Tibial artery (tissue), 4 donors: ENCODE results near the gene ID2.
A peak's percentile ranks its signal among the peaks of the same experiment; 100 is the strongest.

ENCODE experiments used
- DNase-seq, 2 donors: peaks; one replicate each; pipeline ENCODE4 v3.0.0-alpha.2; 2019
- H3K27ac ChIP-seq, 2 donors: fragments of 200-600 bp; sonication (generic) in 1 of 2; 1 replicate in 1 of 2; 2 replicates in 1 of 2; pipeline ENCODE4 v1.5.1; 2018 to 2019; ENCODE audit warnings: mild to moderate bottlenecking in 1 of 2
- H3K27me3 ChIP-seq, 2 donors: fragments of 200-600 bp; sonication (generic) in 1 of 2; one replicate each; pipeline versions ENCODE4 v1.5.1 to v1.6.0; 2016 to 2019
- H3K36me3 ChIP-seq, 3 donors: fragments of 200-600 bp; sonication (generic) in 2 of 3; one replicate each; pipeline ENCODE4 v1.5.1; 2016 to 2019; ENCODE audit warnings: mild to moderate bottlenecking in 2 of 3
- H3K4me1 ChIP-seq, 4 donors: fragments of 200-600 bp; sonication (generic) in 2 of 4; 1 replicate in 3 of 4; 2 replicates in 1 of 4; pipeline ENCODE4 v1.5.1; 2016 to 2019
- H3K4me3 ChIP-seq, 2 donors: fragments of 200-600 bp; sonication (generic) in 1 of 2; 1 replicate in 1 of 2; 2 replicates in 1 of 2; pipeline ENCODE4 v1.5.1; 2018 to 2019; ENCODE audit warnings: mild to moderate bottlenecking in 2 of 2
- H3K9me3 ChIP-seq, 3 donors: fragments of 200-600 bp; sonication (generic) in 1 of 3; one replicate each; pipeline ENCODE4 v1.5.1; 2016 to 2019
- intact Hi-C: fragments of 100-400 bp; cut with DNase I; formaldehyde crosslinking; loops from one replicate; pipeline ENCODE4 v1.15.0; 2023; ENCODE audit warnings: low total_unique reads
- TF ChIP-seq, protein P1 (sequence below), 2 experiments: fragments of 200-600 bp in 1 of 2; fragments of 450-650 bp in 1 of 2; IDR thresholded peaks; one replicate each; pipeline ENCODE4 v1.5.1; 2017 to 2019; ENCODE audit warnings: antibody characterized with exemption in 2 of 2, mild to moderate bottlenecking in 1 of 2, moderate library complexity in 1 of 2

ID2 gene

DNA sequence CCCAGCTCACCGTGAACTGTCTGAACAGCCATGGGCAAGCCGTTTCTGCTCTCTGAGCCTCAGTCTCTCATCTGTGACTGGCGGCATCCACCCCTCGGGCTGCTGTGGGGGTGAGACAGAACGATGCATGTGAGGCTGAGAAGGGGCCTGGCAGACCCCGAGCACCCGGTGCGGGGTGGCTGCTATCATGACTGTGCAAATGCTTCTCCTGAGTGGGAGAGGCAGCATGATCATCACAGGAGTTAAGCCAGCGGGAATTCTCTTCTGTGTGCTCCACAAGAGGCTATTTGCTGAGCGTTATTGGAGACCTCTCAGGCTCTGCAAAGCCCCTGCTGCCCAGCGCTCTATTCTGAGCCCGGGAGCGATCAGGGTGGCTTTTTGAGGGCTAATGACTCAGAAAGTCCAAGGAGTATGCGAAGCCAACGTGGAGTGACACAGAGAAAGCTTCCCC, 45.8 kb upstream of the ID2 start:
- H3K9me3 ChIP-seq, result no peaks in the 10 kb centered on the region
- H3K4me1 ChIP-seq, result peaks cover 0 to 7% (median 0%) of the 10 kb centered on the region in 4 donors
- intact Hi-C loops, result no loop called here
- no peak for DNase-seq
- H3K36me3 ChIP-seq, result no peaks in the 10 kb centered on the region
- H3K4me3 ChIP-seq, result no peak overlapping the region
- no peak overlapping the region for H3K27ac ChIP-seq
- no peaks in the 10 kb centered on the region for H3K27me3 ChIP-seq
- TF ChIP-seq, protein P1, sequence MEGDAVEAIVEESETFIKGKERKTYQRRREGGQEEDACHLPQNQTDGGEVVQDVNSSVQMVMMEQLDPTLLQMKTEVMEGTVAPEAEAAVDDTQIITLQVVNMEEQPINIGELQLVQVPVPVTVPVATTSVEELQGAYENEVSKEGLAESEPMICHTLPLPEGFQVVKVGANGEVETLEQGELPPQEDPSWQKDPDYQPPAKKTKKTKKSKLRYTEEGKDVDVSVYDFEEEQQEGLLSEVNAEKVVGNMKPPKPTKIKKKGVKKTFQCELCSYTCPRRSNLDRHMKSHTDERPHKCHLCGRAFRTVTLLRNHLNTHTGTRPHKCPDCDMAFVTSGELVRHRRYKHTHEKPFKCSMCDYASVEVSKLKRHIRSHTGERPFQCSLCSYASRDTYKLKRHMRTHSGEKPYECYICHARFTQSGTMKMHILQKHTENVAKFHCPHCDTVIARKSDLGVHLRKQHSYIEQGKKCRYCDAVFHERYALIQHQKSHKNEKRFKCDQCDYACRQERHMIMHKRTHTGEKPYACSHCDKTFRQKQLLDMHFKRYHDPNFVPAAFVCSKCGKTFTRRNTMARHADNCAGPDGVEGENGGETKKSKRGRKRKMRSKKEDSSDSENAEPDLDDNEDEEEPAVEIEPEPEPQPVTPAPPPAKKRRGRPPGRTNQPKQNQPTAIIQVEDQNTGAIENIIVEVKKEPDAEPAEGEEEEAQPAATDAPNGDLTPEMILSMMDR (IDR thresholded peaks at IDR 0.05), result no peak

DNA sequence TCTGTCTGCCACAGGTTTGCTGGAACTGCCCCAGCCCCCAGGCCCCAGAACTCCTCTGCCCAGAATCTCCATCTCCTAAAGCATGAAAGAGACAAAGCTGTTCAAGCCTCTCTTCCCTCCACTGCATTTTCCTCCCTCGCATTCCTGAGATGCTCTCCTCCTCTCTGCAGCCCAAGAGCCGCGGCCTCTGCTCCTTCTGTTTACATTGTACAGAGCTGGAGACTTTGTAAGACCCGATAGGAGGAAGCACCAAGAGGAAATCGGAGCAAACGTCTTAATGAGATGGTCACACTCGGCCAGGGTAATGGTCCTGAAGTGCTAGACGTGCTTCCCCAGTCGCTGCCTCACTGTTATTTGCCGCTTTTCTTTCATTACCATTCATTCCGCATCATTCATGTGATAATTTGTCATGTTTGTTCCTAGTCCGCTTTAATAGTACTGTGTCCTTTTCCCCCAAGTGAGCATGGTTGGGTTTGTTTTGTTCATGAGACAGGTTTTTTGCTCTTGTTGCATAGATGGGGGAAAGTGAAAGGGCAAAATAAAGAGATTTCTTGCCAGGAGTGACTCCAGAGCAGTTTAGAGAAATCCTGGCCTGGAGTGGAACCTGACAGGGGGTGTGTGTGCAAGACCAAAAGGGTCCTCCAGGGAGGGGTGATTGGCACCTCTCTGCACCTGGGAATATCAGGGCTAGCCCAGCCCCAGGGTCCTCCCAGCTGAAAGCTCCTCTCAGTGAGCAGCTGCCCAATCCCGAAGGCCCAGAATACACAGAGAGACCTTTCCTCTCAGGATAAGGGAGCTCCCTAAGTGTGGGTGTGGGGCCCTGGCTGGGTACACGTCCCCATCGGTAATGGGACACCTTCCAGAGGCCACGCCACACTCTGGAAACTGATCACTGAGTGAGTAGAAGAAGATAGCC, 44.9 kb upstream of the ID2 start:
- no peaks in the 10 kb centered on the region for H3K36me3 ChIP-seq
- intact Hi-C loops, result no loop called here
- H3K4me3 ChIP-seq, result no peak overlapping the region
- no peaks in the 10 kb centered on the region for H3K9me3 ChIP-seq
- TF ChIP-seq, protein P1 (IDR thresholded peaks at IDR 0.05), result no peak
- no peaks in the 10 kb centered on the region for H3K27me3 ChIP-seq
- peak in 1 of 2 donors; percentile 45 for DNase-seq
- peaks cover 0 to 7% (median 0%) of the 10 kb centered on the region in 4 donors for H3K4me1 ChIP-seq
- H3K27ac ChIP-seq, result no peak overlapping the region

DNA sequence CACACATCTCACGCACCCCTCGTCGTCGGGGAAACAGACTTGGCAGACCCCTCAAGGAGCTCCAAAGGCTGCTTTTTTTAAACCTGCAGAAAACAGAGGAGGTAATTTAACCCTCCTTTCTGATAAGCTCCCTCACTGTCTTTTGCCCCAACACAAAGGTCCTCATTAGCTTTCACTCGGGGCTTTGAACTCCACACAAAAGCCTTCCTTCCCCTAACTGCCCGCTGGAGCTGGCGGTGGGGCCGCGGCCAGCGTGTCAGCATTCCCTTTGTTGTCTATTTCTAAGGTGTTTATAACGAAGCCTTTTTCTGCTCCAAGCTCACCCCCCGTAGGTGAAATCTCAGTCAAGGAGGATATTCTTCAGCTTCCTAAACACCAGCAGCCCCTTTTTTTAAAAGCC, 43.5 kb upstream of the ID2 start:
- TF ChIP-seq, protein P1 (IDR thresholded peaks at IDR 0.05), result no peak
- H3K36me3 ChIP-seq, result no peaks in the 10 kb centered on the region
- no peak for DNase-seq
- H3K9me3 ChIP-seq, result no peaks in the 10 kb centered on the region
- intact Hi-C loops, result no loop called here
- no peaks in the 10 kb centered on the region for H3K27me3 ChIP-seq
- H3K27ac ChIP-seq, result no peak overlapping the region
- H3K4me1 ChIP-seq, result peaks cover 0 to 7% (median 0%) of the 10 kb centered on the region in 4 donors
- H3K4me3 ChIP-seq, result no peak overlapping the region

DNA sequence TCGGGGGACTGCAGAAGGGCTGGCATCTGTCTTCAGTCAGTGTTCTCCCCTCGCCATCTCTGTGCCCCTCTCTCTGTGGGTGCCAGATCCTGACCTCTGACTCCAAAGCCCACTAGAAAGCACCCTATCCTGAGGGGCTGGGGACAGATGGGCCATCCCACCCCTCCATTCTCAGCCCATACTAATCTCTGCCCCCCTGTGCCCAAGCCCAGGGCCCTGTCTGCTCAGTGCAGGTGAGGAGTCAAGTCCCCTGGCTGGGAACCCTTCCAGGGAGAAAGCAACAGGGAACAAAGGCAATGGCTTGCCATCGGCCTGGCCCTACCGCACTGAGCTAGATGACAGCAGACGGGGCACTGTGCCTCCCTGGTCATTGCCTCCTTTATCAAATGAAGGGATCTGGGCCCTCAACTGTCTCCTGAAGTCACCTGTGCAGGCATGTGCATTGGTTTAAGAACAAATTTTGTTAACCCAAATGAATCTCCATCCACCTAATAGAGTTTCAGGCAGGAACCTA, 42.7 kb upstream of the ID2 start:
- H3K9me3 ChIP-seq, result no peaks in the 10 kb centered on the region
- peaks cover 0 to 7% (median 0%) of the 10 kb centered on the region in 4 donors for H3K4me1 ChIP-seq
- intact Hi-C loops, result no loop called here
- no peak overlapping the region for H3K27ac ChIP-seq
- no peaks in the 10 kb centered on the region for H3K27me3 ChIP-seq
- no peak overlapping the region for H3K4me3 ChIP-seq
- DNase-seq, result no peak
- H3K36me3 ChIP-seq, result no peaks in the 10 kb centered on the region
- TF ChIP-seq, protein P1 (IDR thresholded peaks at IDR 0.05), result no peak

DNA sequence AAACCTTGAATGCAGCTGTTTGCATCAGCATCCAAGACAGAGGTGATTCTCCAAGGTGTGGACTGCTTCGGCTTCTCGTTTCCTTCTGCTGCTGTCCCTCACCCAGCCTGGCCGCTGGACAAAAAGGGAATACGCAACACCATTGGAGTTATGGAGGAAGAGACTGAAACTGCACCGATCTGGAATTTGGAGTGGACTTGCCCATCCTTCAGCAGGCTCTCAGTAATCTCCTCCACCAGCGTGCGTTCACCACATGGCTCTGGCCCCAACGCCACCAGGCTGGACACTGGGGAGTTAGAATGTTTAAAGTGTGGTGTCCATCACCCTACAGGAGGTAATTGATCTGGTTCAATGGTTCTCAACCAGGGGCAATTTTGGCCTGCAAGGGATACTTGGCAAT, 41.4 kb upstream of the ID2 start:
- H3K27me3 ChIP-seq, result no peaks in the 10 kb centered on the region
- no peak for DNase-seq
- no peak overlapping the region for H3K27ac ChIP-seq
- H3K9me3 ChIP-seq, result no peaks in the 10 kb centered on the region
- TF ChIP-seq, protein P1 (IDR thresholded peaks at IDR 0.05), result no peak
- H3K4me1 ChIP-seq, result peaks cover 0 to 7% (median 0%) of the 10 kb centered on the region in 4 donors
- H3K36me3 ChIP-seq, result no peaks in the 10 kb centered on the region
- H3K4me3 ChIP-seq, result no peak overlapping the region
- intact Hi-C loops, result no loop called here
